SK-N-SH (cell line): ENCODE data around the gene PYGO2.

Experiments used
- EZH2phosphoT487 ChIP-seq: fragments of 200-600 bp; sonication (generic); IDR thresholded peaks from 2 replicates; pipeline ENCODE4 v1.6.1; 2017; ENCODE audit warnings: low read depth, mixed run types, mild to moderate bottlenecking, antibody characterized with exemption, moderate library complexity, borderline replicate concordance
- FOXM1 ChIP-seq: IDR thresholded peaks from 2 replicates; pipeline ENCODE4 v1.4.0; 2012; ENCODE audit warnings: low read depth, mild to moderate bottlenecking
- GATA2 ChIP-seq: sonication (generic); formaldehyde crosslinking; IDR thresholded peaks from 2 replicates; pipeline ENCODE4 v1.5.0; 2020; ENCODE audit warnings: mild to moderate bottlenecking, missing genetic modification reagents
- NRF1 ChIP-seq: IDR thresholded peaks from 2 replicates; pipeline ENCODE4 v1.6.1; 2012; ENCODE audit warnings: low read depth, mild to moderate bottlenecking, low read length
- SMC3 ChIP-seq: IDR thresholded peaks from 2 replicates; pipeline ENCODE4 v1.6.1; 2012; ENCODE audit warnings: low read depth, low read length, improper control_type of control experiment
- TAF1 ChIP-seq: IDR thresholded peaks from 2 replicates; pipeline ENCODE4 v1.6.1; 2012; ENCODE audit warnings: low read depth, mild to moderate bottlenecking, low read length, moderate library complexity, borderline replicate concordance
- TEAD4 ChIP-seq: IDR thresholded peaks from 2 replicates; pipeline ENCODE4 v1.4.0; 2012; ENCODE audit warnings: mild to moderate bottlenecking, borderline replicate concordance; ENCODE audit not compliant: insufficient read depth
- TF ChIP-seq, protein P1 (sequence below): fragments of 200-600 bp; sonication (generic); IDR thresholded peaks from 2 replicates; pipeline ENCODE4 v1.6.1; 2017; ENCODE audit warnings: antibody characterized with exemption, mild to moderate bottlenecking, moderate library complexity

DNA sequence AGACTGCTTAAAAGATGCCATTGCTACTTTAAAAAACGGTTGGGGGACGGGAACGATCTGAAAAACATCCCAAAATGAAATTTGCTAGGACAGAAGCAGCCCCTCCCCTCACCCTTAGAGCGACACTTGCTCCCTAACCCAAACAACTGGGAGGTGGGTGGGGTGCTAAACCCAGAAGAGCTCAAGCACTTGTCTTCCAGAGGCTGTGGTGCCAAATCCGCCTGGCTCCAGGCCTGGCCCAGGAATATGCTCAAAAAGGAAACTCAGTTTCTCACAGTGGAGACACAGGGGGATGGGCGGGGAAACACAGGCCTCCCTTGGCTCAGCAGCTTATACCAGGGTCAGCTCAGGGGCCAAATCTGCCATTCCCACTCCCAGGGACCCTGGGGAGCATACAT is 5.0 kb downstream of the PYGO2 start:
- TF ChIP-seq, protein P1, sequence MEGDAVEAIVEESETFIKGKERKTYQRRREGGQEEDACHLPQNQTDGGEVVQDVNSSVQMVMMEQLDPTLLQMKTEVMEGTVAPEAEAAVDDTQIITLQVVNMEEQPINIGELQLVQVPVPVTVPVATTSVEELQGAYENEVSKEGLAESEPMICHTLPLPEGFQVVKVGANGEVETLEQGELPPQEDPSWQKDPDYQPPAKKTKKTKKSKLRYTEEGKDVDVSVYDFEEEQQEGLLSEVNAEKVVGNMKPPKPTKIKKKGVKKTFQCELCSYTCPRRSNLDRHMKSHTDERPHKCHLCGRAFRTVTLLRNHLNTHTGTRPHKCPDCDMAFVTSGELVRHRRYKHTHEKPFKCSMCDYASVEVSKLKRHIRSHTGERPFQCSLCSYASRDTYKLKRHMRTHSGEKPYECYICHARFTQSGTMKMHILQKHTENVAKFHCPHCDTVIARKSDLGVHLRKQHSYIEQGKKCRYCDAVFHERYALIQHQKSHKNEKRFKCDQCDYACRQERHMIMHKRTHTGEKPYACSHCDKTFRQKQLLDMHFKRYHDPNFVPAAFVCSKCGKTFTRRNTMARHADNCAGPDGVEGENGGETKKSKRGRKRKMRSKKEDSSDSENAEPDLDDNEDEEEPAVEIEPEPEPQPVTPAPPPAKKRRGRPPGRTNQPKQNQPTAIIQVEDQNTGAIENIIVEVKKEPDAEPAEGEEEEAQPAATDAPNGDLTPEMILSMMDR = no peak
- TF ChIP-seq GATA2 (CRISPR knock-in tag) (no peak), TAF1 (no peak), EZH2phosphoT487 (no peak), FOXM1 (no peak), NRF1 (no peak), TEAD4 (no peak), SMC3 (no peak)
